BLaER1 (cell line): ENCODE measurements around the gene SLC25A24.
"Not testable (repeated sequence)": the region's sequence is repeated elsewhere in the genome, so short reads cannot be mapped to it uniquely, and the experiment has no call there.

Source experiments
- H3K27ac ChIP-seq: shearing (Covaris generic); formaldehyde crosslinking; 2 replicates; pipeline ENCODE4 v1.8.1; 2022
- H3K27me3 ChIP-seq: shearing (Covaris generic); formaldehyde crosslinking; 2 replicates; pipeline ENCODE4 v1.8.1; 2022
- H3K36me3 ChIP-seq: shearing (Covaris generic); formaldehyde crosslinking; 2 replicates; pipeline ENCODE4 v1.8.1; 2022
- H3K4me1 ChIP-seq: shearing (Covaris generic); formaldehyde crosslinking; 2 replicates; pipeline ENCODE4 v1.8.1; 2022
- H3K4me2 ChIP-seq: shearing (Covaris generic); formaldehyde crosslinking; 2 replicates; pipeline ENCODE4 v1.8.1; 2022
- H3K4me3 ChIP-seq: shearing (Covaris generic); formaldehyde crosslinking; 2 replicates; pipeline ENCODE4 v1.8.1; 2022
- H3K9ac ChIP-seq: shearing (Covaris generic); formaldehyde crosslinking; 2 replicates; pipeline ENCODE4 v1.8.1; 2022
- H3K9me3 ChIP-seq: shearing (Covaris generic); formaldehyde crosslinking; 2 replicates; pipeline ENCODE4 v1.8.1; 2022
- H4K20me1 ChIP-seq: shearing (Covaris generic); formaldehyde crosslinking; 2 replicates; pipeline ENCODE4 v1.8.1; 2022
- Cebpa-rat ChIP-seq: shearing (Covaris generic); IDR thresholded peaks from 2 replicates; pipeline ENCODE4 v1.8.1; 2022

SLC25A24 gene

GRCh38 chr1:108211014-108211413, 10.9 kb upstream of the SLC25A24 start:
- H3K4me3 ChIP-seq: no peak overlapping the region
- no peak overlapping the region for H3K9ac ChIP-seq
- H3K4me1 ChIP-seq: peaks cover 12% of the 10 kb centered on the region
- no peak overlapping the region for H3K27ac ChIP-seq
- no peaks in the 10 kb centered on the region for H3K36me3 ChIP-seq
- H3K9me3 ChIP-seq: no peaks in the 10 kb centered on the region
- H3K27me3 ChIP-seq: no peaks in the 10 kb centered on the region
- no peak overlapping the region for H3K4me2 ChIP-seq
- TF ChIP-seq Cebpa-rat: no peak
- H4K20me1 ChIP-seq: no peaks in the 10 kb centered on the region

GRCh38 chr1:108209456-108210108, 9.4 kb upstream of the SLC25A24 start:
- Histone ChIP-seq H3K4me1 (peaks cover 12% of the 10 kb centered on the region), H3K9ac (no peak overlapping the region), H3K27ac (no peak overlapping the region), H3K27me3 (no peaks in the 10 kb centered on the region), H3K36me3 (no peaks in the 10 kb centered on the region), H3K4me2 (peak overlapping the region; percentile 52), H3K4me3 (no peak overlapping the region), H4K20me1 (no peaks in the 10 kb centered on the region), H3K9me3 (peaks cover 3% of the 10 kb centered on the region; the same call in 1 of the 2 replicates)
- no peak; the same call in 1 of the 2 replicates for TF ChIP-seq Cebpa-rat

GRCh38 chr1:108208724-108209446, 8.7 kb upstream of the SLC25A24 start:
- H3K9me3 ChIP-seq: peaks cover 7% of the 10 kb centered on the region
- no peak overlapping the region for H3K4me3 ChIP-seq
- H3K4me1 ChIP-seq: peaks cover 12% of the 10 kb centered on the region
- no peaks in the 10 kb centered on the region for H3K36me3 ChIP-seq
- no peaks in the 10 kb centered on the region for H4K20me1 ChIP-seq
- no peak for TF ChIP-seq Cebpa-rat
- H3K9ac ChIP-seq: no peak overlapping the region
- no peaks in the 10 kb centered on the region for H3K27me3 ChIP-seq
- H3K4me2 ChIP-seq: peak overlapping the region; percentile 52
- H3K27ac ChIP-seq: no peak overlapping the region

- H3K27me3 ChIP-seq, H4K20me1 ChIP-seq, H3K9ac ChIP-seq, H3K4me3 ChIP-seq, H3K36me3 ChIP-seq, H3K27ac ChIP-seq, H3K4me2 ChIP-seq: not testable (repeated sequence)
- H3K4me1 ChIP-seq: peaks cover 13% of the 10 kb centered on the region
- peaks cover 11% of the 10 kb centered on the region for H3K9me3 ChIP-seq
These were observed 3.4 kb upstream of the SLC25A24 start for GRCh38 chr1:108203582-108203981.

- Histone ChIP-seq H3K27ac (no peak overlapping the region), H3K4me2 (no peak overlapping the region), H3K9me3 (peaks cover 12% of the 10 kb centered on the region), H3K4me1 (peaks cover 24% of the 10 kb centered on the region), H3K27me3 (no peaks in the 10 kb centered on the region), H3K9ac (no peak overlapping the region), H3K4me3 (no peak overlapping the region), H3K36me3 (peaks cover 12% of the 10 kb centered on the region), H4K20me1 (no peaks in the 10 kb centered on the region)
- TF ChIP-seq Cebpa-rat: no peak
These were observed 1.5 kb upstream of the SLC25A24 start for GRCh38 chr1:108201687-108202086.

- H3K36me3 ChIP-seq: peaks cover 22% of the 10 kb centered on the region
- H3K4me1 ChIP-seq: peaks cover 24% of the 10 kb centered on the region
- H3K9ac ChIP-seq: peak overlapping the region; percentile 84
- H3K9me3 ChIP-seq: peaks cover 22% of the 10 kb centered on the region
- H3K4me2 ChIP-seq: peak overlapping the region; percentile 81
- no peaks in the 10 kb centered on the region for H3K27me3 ChIP-seq
- H4K20me1 ChIP-seq: no peaks in the 10 kb centered on the region
- H3K27ac ChIP-seq: peak overlapping the region; percentile 84
- H3K4me3 ChIP-seq: peak overlapping the region; percentile 80
- no peak for TF ChIP-seq Cebpa-rat
These were observed 526 bp upstream of the SLC25A24 start for GRCh38 chr1:108200687-108201051.

GRCh38 chr1:108199201-108199691, 897 bp downstream of the SLC25A24 start:
- Histone ChIP-seq H3K4me2 (peak overlapping the region; percentile 81), H4K20me1 (no peaks in the 10 kb centered on the region), H3K9me3 (peaks cover 24% of the 10 kb centered on the region), H3K36me3 (peaks cover 36% of the 10 kb centered on the region), H3K27ac (peak overlapping the region; percentile 84), H3K27me3 (no peaks in the 10 kb centered on the region), H3K4me3 (peak overlapping the region; percentile 80), H3K9ac (peak overlapping the region; percentile 84), H3K4me1 (peaks cover 24% of the 10 kb centered on the region)
- TF ChIP-seq Cebpa-rat: no peak

GRCh38 chr1:108194051-108194450, 6.1 kb downstream of the SLC25A24 start:
- peaks cover 16% of the 10 kb centered on the region for H3K4me1 ChIP-seq
- no peak for TF ChIP-seq Cebpa-rat
- H3K4me3 ChIP-seq: no peak overlapping the region
- no peak overlapping the region for H3K27ac ChIP-seq
- H3K36me3 ChIP-seq: peaks cover 75% of the 10 kb centered on the region
- no peaks in the 10 kb centered on the region for H3K27me3 ChIP-seq
- no peak overlapping the region for H3K4me2 ChIP-seq
- no peak overlapping the region for H3K9ac ChIP-seq
- H4K20me1 ChIP-seq: no peaks in the 10 kb centered on the region
- peaks cover 66% of the 10 kb centered on the region for H3K9me3 ChIP-seq

GRCh38 chr1:108193333-108193732, 6.8 kb downstream of the SLC25A24 start:
- Histone ChIP-seq H3K36me3 (peaks cover 83% of the 10 kb centered on the region), H3K4me1 (peaks cover 9% of the 10 kb centered on the region), H4K20me1 (no peaks in the 10 kb centered on the region)

GRCh38 chr1:108192581-108192980, 7.6 kb downstream of the SLC25A24 start:
- Histone ChIP-seq H3K36me3 (peaks cover 82% of the 10 kb centered on the region), H3K9me3 (peaks cover 78% of the 10 kb centered on the region), H3K4me2 (no peak overlapping the region), H3K4me3 (no peak overlapping the region), H3K27me3 (no peaks in the 10 kb centered on the region), H4K20me1 (no peaks in the 10 kb centered on the region), H3K9ac (no peak overlapping the region), H3K27ac (no peak overlapping the region), H3K4me1 (peaks cover 1% of the 10 kb centered on the region; the same call in 1 of the 2 replicates)
- no peak for TF ChIP-seq Cebpa-rat

More at GRCh38 chr1:108193333-108193732, 6.8 kb downstream of the SLC25A24 start:
- Histone ChIP-seq H3K9me3 (peaks cover 73% of the 10 kb centered on the region), H3K27ac (no peak overlapping the region), H3K27me3 (no peaks in the 10 kb centered on the region), H3K9ac (no peak overlapping the region), H3K4me2 (no peak overlapping the region), H3K4me3 (no peak overlapping the region)
- no peak for TF ChIP-seq Cebpa-rat
